Panc1 (cell line): ENCODE data around the gene IL1RAPL1. TPM values are rescaled to one million over a fixed set of nuclear protein-coding genes. Genes with fewer than 3 reads are reported as not detected.

Experiments used
- ATAC-seq: fragments of 200-7000 bp; cut with Tn5 transposase; 2 replicates; pipeline ENCODE4 v1.9.1; 2020; ENCODE audit warnings: mild to moderate bottlenecking, moderate library complexity
- Bru-seq: library from RNA; stranded (reverse); fragments of 400-500 nt; gene quantifications from one replicate; lab custom pipeline; 2021; lab: Mats Ljungman, UMichigan
- BruChase-seq, 2 experiments: library from RNA; stranded (reverse); fragments of 400-500 nt; gene quantifications; one replicate each; lab custom pipeline; 2021; lab: Mats Ljungman, UMichigan
- BruUV-seq: library from RNA; stranded (reverse); fragments of 400-500 nt; replicated peaks from 2 replicates; lab custom pipeline; 2021; lab: Mats Ljungman, UMichigan
- CTCF ChIA-PET: fragments of 300-600 bp; sonication (Branson Sonifier 250); formaldehyde crosslinking; loops from one replicate; lab custom pipeline; 2022; ENCODE audit warnings: antibody characterized with exemption; lab: Charles Lee
- POLR2A ChIA-PET: fragments of 300-600 bp; sonication (Branson Sonifier 250); formaldehyde crosslinking; loops from one replicate; lab custom pipeline; 2022; ENCODE audit warnings: antibody characterized with exemption; lab: Charles Lee
- DNase-seq: peaks from one replicate; pipeline ENCODE4 v3.0.0-alpha.2; 2010; ENCODE audit warnings: low read depth, low spot score
- H3K27ac ChIP-seq: 2 replicates; pipeline ENCODE4 v1.5.1; 2011; ENCODE audit warnings: mild to moderate bottlenecking, low read length, inconsistent platforms
- H3K27me3 ChIP-seq: fragments of 200-500 bp; sonication (Bioruptor generic); 2 replicates; pipeline ENCODE4 v1.6.0; 2014; ENCODE audit warnings: low read length, inconsistent platforms; ENCODE audit not compliant: control insufficient read depth, insufficient read depth
- H3K36me3 ChIP-seq: fragments of 200-500 bp; sonication (Bioruptor generic); 2 replicates; pipeline ENCODE4 v1.5.1; 2014; ENCODE audit warnings: inconsistent platforms, mild to moderate bottlenecking, low read length, moderate library complexity; ENCODE audit not compliant: control insufficient read depth, insufficient read depth
- H3K4me1 ChIP-seq: 2 replicates; pipeline ENCODE4 v1.5.1; 2011; ENCODE audit warnings: inconsistent platforms, mild to moderate bottlenecking, low read length, moderate library complexity; ENCODE audit not compliant: control insufficient read depth, insufficient read depth
- H3K4me3 ChIP-seq, 2 experiments: 2 replicates each; pipeline ENCODE4 v1.5.1; 2011 to 2012; ENCODE audit warnings: low read depth in 2 of 2, low read length in 2 of 2, mild to moderate bottlenecking in 2 of 2, inconsistent platforms in 1 of 2, moderate library complexity in 1 of 2
- H3K9me3 ChIP-seq: fragments of 200-500 bp; sonication (Bioruptor generic); 2 replicates; pipeline ENCODE4 v1.5.1; 2014; ENCODE audit warnings: low read depth, mild to moderate bottlenecking, inconsistent platforms, low read length, moderate library complexity; ENCODE audit not compliant: control insufficient read depth, insufficient read depth
- CTCF ChIP-seq: fragments of 450-650 bp; IDR thresholded peaks from 2 replicates; pipeline ENCODE4 v1.5.1; 2017; ENCODE audit warnings: mild to moderate bottlenecking
- POLR2AphosphoS5 ChIP-seq: IDR thresholded peaks from 2 replicates; pipeline ENCODE4 v1.6.1; 2012; ENCODE audit warnings: mild to moderate bottlenecking, low read depth, low read length, moderate library complexity
- REST ChIP-seq, 2 experiments: IDR thresholded peaks; 2 replicates each; pipeline ENCODE4 v1.6.1; 2011 to 2012; ENCODE audit warnings: low read depth in 2 of 2, control low read depth in 1 of 2, low read length in 1 of 2, mild to moderate bottlenecking in 1 of 2, moderate library complexity in 1 of 2; ENCODE audit not compliant: insufficient read depth in 1 of 2
- SIN3A ChIP-seq: IDR thresholded peaks from 2 replicates; pipeline ENCODE4 v1.6.1; 2012; ENCODE audit warnings: low read depth, mild to moderate bottlenecking, low read length, moderate library complexity, borderline replicate concordance; ENCODE audit not compliant: insufficient read depth
- TCF7L2 ChIP-seq: IDR thresholded peaks from 2 replicates; pipeline ENCODE4 v1.6.1; 2011; ENCODE audit warnings: mild to moderate bottlenecking, low read depth, low read length, inconsistent platforms
- in situ Hi-C: cut with HindIII; loops from 2 replicates; pipeline ENCODE4 v1.10.0; 2016; ENCODE audit warnings: low sequenced_read_pairs, low pct_unique_long_range_greater_than_20kb
- intact Hi-C: fragments of 100-400 bp; cut with micrococcal nuclease; formaldehyde crosslinking; loops from one replicate; pipeline ENCODE4 v1.10.0; 2022; ENCODE audit not compliant: unreplicated experiment
- long read RNA-seq: library from polyadenylated mRNA; unstranded; transcript quantifications from one replicate; pipeline ENCODE4 v2.0.0, GENCODE V29; 2021; ENCODE audit not compliant: unreplicated experiment
- polyA plus RNA-seq: library from polyadenylated mRNA; unstranded; fragments of >200 nt; gene quantifications from one replicate; pipeline ENCODE4 v1.2.1, GENCODE V29; 2012; ENCODE audit warnings: missing spikeins; ENCODE audit not compliant: insufficient read length
- total RNA-seq: library from RNA; stranded (reverse); gene quantifications from one replicate; pipeline ENCODE4 v1.2.1, GENCODE V29; 2021; ENCODE audit not compliant: unreplicated experiment

The IL1RAPL1 gene
- total RNA-seq (0.59 TPM), Bru-seq, nascent RNA (percentile 39 among the genes with signal in this experiment), BruChase-seq, experiment 1, labeled RNA remaining after a 2-hour chase (percentile 47 among the genes with signal in this experiment), BruChase-seq, experiment 2, labeled RNA remaining after a 6-hour chase (percentile 39 among the genes with signal in this experiment)
- polyA plus RNA-seq, result 0.30 TPM
- long read RNA-seq, result 0 reads

DNA sequence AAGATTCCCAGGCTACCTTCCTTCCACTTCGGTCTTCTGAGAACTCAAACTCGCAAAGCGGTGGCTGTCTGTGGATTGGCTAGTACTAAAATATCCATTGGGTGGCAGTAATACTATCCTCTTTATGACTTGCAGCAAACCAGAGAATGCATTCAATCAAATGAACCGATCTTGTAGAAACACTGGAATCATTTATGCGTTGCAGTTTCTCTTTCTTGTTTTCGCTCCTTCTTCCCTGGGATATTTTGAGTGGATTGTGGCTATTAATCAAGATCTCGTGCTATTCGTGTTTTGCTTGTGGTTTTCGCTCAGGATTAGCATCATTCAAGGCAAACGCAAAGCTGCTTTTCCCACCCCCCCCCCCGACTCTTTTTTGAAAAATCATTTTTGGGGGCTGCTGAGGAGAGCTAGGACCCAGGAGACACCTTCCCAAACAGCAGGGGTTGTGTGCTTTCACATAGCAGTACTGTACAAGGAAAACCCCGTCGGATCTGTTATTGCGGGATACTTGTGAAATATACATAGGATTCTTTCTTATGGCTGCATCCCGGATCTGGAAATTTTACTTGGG is at the start of gene IL1RAPL1:
IL1RAPL1 (plus strand) TSS at position 466 of the 571 bp plus-strand sequence.
- POLR2A ChIA-PET, result interaction anchor here (0.6 kb wide), 1 partner anchor 1469 kb away, joined by 3 read pairs; no protein-coding TSS in a partner anchor
- no peak for DNase-seq
- Histone ChIP-seq H3K36me3 (no peaks in the 10 kb centered on the region), H3K27me3 (no peaks in the 10 kb centered on the region), H3K27ac (peak within 1 kb of the TSS; percentile 65), H3K4me1 (no peaks in the 10 kb centered on the region), H3K4me3 (peak within 1 kb of the TSS; percentile 43 to 62), H3K9me3 (no peaks in the 10 kb centered on the region)
- ATAC-seq, result peak; percentile 84
- CTCF ChIA-PET, result no interaction called here
- no peak for TF ChIP-seq TCF7L2
- TF ChIP-seq REST (IDR thresholded peaks at IDR 0.05; ENCODE audit: insufficient read depth in 1 of 2, low read depth in 2 of 2, low read length in 1 of 2), result no peak
- TF ChIP-seq CTCF, result peak; percentile 52
- no peak for TF ChIP-seq SIN3A
- no TSS peak for BruUV-seq
- in situ Hi-C loops, result no loop called here
- intact Hi-C loops, result no loop called here

GRCh38 chrX:28542791-28543190 is 44.5 kb upstream of the IL1RAPL1 start:
- Histone ChIP-seq H3K36me3 (no peaks in the 10 kb centered on the region), H3K4me1 (no peaks in the 10 kb centered on the region), H3K27ac (no peak overlapping the region), H3K27me3 (no peaks in the 10 kb centered on the region), H3K4me3 (no peak overlapping the region), H3K9me3 (no peaks in the 10 kb centered on the region)
- no peak for ATAC-seq
- no peak for DNase-seq
- ChIA-PET CTCF (no interaction called here), POLR2A (no interaction called here)
- intact Hi-C loops, result no loop called here
- no TSS peak for BruUV-seq
- TF ChIP-seq TCF7L2, result no peak
- TF ChIP-seq POLR2AphosphoS5, result no peak
- no peak for TF ChIP-seq CTCF
- in situ Hi-C loops, result no loop called here
